ENCODE measurements around the gene PTGDR.

The PTGDR gene

DNA sequence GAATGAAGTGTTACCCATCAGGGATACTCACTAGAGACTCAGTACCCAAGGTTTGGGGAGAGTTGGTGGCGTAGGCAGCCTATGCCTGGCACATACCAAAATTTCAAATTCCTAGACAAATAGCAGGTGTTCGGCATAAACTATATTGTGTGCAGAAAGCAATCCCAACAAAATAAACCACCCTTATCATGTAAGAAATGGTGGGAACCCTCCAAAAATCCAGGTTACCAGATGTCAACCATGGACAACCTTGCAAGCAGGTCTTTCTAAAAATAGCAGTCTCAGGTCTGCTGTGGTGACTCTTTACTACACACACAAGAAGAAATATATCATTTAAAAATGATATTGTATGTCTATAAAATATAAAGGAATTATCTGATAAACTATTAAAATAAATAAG is 28.9 kb downstream of the PTGDR start:
- no peak overlapping the region for H3K4me3 ChIP-seq (ENCODE audit: low read depth, low read length)
- TF ChIP-seq, protein P1, sequence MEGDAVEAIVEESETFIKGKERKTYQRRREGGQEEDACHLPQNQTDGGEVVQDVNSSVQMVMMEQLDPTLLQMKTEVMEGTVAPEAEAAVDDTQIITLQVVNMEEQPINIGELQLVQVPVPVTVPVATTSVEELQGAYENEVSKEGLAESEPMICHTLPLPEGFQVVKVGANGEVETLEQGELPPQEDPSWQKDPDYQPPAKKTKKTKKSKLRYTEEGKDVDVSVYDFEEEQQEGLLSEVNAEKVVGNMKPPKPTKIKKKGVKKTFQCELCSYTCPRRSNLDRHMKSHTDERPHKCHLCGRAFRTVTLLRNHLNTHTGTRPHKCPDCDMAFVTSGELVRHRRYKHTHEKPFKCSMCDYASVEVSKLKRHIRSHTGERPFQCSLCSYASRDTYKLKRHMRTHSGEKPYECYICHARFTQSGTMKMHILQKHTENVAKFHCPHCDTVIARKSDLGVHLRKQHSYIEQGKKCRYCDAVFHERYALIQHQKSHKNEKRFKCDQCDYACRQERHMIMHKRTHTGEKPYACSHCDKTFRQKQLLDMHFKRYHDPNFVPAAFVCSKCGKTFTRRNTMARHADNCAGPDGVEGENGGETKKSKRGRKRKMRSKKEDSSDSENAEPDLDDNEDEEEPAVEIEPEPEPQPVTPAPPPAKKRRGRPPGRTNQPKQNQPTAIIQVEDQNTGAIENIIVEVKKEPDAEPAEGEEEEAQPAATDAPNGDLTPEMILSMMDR (IDR thresholded peaks at IDR 0.05; ENCODE audit: borderline replicate concordance, insufficient read depth, low read depth, low read length) = no peak

DNA sequence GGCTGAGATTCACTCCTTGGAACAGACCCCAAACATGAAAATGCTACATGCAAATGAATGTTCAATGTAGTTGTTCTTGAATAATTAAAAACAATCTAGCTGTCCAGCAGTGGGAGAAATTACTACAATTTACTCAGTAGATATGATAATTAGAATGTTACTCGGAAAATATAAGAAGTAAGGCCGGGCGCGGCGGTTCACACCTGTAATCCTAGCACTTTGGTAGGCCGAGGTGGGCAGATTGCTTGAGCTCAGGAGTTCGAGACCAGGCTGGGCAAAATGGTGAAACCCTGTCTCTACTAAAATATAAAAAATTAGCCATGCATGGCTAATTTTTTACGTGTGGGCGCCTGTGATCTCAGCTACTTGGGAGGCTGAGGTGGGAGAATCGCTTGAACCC is 31.3 kb downstream of the PTGDR start:
- H3K4me3 ChIP-seq (ENCODE audit: low read depth, low read length) = no peak overlapping the region
- TF ChIP-seq, protein P1 (IDR thresholded peaks at IDR 0.05; ENCODE audit: borderline replicate concordance, insufficient read depth, low read depth, low read length) = no peak

DNA sequence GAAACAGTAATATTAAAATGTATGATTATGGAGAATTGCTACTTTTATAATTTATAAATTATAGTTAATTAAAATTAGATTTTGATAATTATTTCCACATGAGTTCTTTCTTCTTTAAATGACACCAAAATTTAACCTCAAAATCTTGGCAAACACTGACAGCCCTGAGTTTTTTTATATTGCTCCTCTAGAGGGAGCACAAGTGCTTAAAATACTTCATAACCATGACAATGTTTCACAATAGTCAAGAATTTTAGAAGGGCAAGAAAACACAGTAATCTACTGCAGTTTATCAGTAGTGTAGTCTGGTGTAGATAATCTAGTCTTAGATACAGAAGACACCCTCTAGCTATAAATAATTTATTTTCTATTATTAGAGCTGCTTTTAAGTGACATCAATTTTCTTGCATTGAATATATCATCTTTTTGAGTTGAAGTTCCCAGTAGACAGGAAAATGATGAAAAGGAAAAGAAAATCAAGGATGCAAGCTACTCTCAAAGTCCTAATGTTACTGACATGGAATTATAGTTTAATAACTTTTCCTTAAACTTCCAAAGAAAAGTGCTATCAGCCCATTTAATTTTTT is 32.3 kb downstream of the PTGDR start:
- TF ChIP-seq, protein P1 (IDR thresholded peaks at IDR 0.05; ENCODE audit: borderline replicate concordance, insufficient read depth, low read depth, low read length) = peak; percentile 18; the same call in 1 of the 2 replicates
- no peak overlapping the region for H3K4me3 ChIP-seq (ENCODE audit: low read depth, low read length)

DNA sequence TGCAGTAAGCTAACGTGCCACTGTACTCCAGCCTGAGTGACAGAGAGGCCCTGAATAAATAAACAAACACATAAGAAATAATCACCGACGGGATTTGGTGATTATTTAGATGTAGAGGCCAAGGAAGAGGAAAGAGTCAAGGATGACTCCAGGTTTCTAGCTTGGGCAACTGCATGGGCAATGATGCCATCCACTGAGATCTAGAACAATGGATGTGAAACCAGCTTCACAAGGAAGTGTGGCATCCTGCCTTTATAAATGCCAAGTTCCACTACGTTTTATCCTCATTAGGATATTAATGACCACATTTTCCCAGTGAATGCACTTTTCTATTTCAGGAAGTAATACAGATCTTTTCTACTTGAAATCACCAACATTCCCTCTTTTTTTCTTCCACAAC is 35.7 kb downstream of the PTGDR start:
- TF ChIP-seq, protein P1 (IDR thresholded peaks at IDR 0.05; ENCODE audit: borderline replicate concordance, insufficient read depth, low read depth, low read length) = no peak
- no peak overlapping the region for H3K4me3 ChIP-seq (ENCODE audit: low read depth, low read length)

DNA sequence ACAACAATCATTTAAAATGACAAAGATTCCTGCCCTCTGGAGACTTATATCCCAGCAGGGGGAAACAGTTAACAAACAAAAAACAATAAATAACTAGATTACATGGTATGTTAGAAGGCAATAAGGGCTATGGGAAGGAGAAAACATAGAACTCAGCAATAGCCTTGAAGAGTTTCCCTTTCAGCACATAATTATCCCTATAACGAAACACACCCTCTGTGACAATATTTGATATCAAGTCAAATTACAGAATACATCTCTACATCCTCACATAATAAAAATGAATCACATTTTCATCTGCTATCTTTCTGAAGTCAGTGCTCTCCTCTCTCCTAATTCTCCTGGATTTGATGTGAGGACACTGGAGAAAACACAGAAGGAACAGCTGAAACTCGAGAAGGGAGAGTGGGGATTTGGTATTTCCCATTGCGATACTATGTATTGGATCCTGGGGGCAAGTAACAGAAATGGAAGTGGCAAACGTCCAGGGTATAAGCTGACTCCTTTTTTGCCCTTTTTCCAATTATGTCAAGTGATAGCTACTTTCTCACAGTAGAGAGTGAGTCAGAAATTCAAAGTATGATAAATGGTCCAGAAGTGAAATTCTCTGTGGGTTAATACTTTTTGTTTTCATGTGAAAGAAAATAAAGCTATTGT is 36.9 kb downstream of the PTGDR start:
- TF ChIP-seq, protein P1 (IDR thresholded peaks at IDR 0.05; ENCODE audit: borderline replicate concordance, insufficient read depth, low read depth, low read length) = no peak

DNA sequence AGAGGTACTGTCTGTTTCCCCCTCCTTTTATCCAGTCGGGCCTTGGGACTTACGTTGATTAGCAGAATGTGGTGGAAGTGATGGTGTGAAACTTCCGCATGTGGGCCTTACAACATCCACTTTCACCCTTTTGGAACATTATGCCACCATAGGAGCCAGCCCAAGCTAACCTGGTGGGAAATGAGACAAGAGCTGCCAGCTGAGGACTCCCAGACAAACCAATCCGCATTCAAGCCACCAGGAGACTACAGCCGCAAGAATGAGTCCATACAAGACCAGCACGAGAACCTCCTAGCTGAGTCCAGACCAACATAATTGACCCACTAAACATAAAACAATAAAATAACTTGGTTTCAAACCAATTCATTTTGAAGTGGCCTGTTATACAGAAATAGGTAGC is 37.5 kb downstream of the PTGDR start:
- TF ChIP-seq, protein P1 (IDR thresholded peaks at IDR 0.05; ENCODE audit: borderline replicate concordance, insufficient read depth, low read depth, low read length) = no peak

More for the DNA sequence above, 36.9 kb downstream of the PTGDR start:
- H3K4me3 ChIP-seq (ENCODE audit: low read depth, low read length) = no peak overlapping the region

DNA sequence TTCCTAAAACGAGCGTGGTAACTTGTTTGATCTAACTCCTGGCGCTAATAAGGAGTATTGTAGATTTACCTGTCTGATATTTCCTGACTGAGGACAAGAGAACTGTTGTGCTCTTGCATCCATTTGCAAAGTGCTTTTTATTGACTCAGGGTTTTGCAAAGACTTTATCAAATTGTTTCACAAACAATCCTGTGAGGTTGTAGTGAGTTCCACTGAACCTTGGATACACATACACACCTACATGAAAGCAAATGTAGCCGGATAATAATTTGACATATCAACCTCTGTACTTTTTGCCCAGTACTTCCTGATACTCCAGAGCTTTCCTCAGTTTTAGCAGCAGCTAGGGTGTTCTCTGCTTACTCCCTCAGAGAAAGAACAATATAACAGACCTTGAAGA is 39.9 kb downstream of the PTGDR start:
- TF ChIP-seq, protein P1 (IDR thresholded peaks at IDR 0.05; ENCODE audit: borderline replicate concordance, insufficient read depth, low read depth, low read length) = no peak
- H3K4me3 ChIP-seq (ENCODE audit: low read depth, low read length) = no peak overlapping the region

More for the DNA sequence above, 37.5 kb downstream of the PTGDR start:
- no peak overlapping the region for H3K4me3 ChIP-seq (ENCODE audit: low read depth, low read length)
